Posterior vena cava (tissue), 2 donors: ENCODE results near the gene SGMS1. TPM values are rescaled to one million over a fixed set of nuclear protein-coding genes. Genes with fewer than 3 reads are reported as not detected.
"Not testable (repeated sequence)": the region's sequence is repeated elsewhere in the genome, so short reads cannot be mapped to it uniquely, and the experiment has no call there.

Experiments
- DNase-seq: peaks from one replicate; pipeline ENCODE4 v3.0.0-alpha.2; 2020; ENCODE audit warnings: low spot score
- intact Hi-C, 2 donors: fragments of 100-400 bp; cut with DNase I; formaldehyde crosslinking; loops; one replicate each; pipeline versions ENCODE4 v1.14.1 to v1.14.2; 2022 to 2023
- total RNA-seq, 2 donors: library from RNA; stranded (reverse); fragmentation: NEBNext Ultra II Directional; extraction: Animal tissue kit (Norgen Biotek cat#: 25700); gene quantifications; one replicate each; pipeline ENCODE4 v1.2.1, GENCODE V29; 2021
- donor health status: DM: yes; HTN: yes; CAD: no.
- donor health status: DM: yes; HTN: yes; CAD: no.

The SGMS1 gene
- total RNA-seq, 2 donors from 2014 or later: 33.7 to 37.5 TPM

DNA sequence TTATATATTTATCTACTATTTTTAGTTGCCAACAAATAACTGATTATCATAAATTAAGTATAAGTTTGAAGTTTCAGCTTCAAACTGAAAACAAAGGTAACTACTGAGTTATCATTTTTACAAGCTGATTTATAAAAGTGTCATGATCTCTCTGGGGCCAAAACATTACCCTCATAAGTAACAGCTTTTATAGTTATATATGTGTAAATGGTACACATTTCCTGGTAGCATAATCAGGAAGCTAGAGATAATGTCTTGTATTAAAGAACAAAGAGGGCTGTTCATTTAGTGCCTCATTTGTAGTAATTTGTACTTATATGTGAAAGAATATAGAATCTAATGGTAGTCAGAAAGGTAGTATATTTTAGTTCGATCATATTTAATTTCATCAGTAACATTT is 162.6 kb downstream of the SGMS1 start:
- intact Hi-C loops: no loop called here
- DNase-seq: no peak

DNA sequence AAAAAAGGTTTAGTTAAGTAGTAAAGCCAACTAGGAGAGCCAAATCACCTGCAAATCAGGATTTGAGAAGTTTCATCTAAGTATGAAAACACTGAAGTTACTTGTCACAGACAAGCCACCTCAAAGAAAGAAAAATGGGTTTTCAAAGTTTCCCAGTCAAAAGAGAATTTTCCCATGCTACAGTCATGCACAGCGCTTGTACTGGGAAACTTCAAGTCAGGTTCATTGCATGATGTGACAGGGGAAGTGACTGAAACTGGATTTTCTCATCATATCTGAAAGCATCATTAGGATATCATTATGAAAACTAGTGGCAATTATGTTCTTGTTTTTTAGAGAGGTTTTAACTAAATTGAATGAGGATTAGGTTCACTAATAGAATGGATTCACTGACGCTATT is 167.0 kb downstream of the SGMS1 start:
- no peak for DNase-seq
- intact Hi-C loops: no loop called here

DNA sequence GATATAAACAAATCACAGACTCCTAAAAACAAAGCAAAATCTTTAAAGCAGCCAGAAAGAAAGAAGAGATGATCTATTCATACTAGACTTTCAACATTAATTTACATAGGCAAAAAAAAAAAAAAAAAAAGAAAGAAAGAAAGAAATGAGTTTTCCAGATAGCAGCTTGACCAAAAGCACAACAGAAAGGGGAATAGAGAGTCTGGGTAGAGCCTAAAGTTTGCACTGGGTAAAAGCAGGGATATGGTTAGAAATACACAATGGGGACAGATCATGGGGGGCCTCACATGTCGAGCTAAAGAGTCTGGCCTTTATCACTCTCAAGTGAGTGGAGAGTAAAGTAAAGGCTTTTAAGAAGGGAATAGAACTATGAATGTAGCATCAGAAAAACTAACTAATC is 169.8 kb downstream of the SGMS1 start:
- intact Hi-C loops: no loop called here
- DNase-seq: no peak

DNA sequence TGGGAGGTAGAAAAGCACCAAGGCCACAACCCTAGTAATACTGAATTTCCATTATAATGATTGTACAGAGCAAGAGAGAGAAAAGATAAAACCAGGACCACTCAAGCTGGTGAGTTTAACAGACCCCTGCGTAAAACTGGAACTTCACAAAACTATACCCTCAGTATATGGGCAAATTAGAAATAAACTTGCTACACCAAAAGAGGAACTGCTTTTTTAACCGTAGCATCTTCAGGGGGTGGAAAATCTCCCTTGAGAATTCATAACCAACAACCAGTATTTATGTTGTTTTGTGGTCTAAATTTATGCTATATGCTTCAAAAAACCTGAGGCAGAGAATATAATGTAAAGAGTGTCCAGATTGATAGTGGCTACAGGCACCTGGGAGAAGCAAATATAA is 171.2 kb downstream of the SGMS1 start:
- intact Hi-C loops: no loop called here

DNA sequence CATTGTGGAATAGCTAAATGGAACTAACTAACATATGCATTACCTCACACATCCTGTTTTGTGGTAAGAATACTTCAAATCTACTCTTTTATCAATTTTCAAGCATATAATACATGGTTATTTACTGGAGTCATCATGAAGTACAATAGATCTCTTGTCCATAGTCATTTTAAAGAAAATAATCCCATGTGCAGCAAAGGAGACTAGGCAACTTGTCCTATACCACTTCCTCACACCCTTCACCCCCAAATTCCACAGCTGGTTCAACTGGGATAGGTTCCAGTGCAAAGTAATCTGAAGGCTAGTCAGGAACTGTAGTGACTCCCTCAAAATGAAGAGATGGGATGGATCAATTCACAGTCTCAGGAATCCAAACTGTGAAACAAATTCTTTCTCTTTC is 176.1 kb downstream of the SGMS1 start:
- DNase-seq: no peak
- intact Hi-C loops: no loop called here

More for the DNA sequence above, 171.2 kb downstream of the SGMS1 start:
- DNase-seq: no peak

DNA sequence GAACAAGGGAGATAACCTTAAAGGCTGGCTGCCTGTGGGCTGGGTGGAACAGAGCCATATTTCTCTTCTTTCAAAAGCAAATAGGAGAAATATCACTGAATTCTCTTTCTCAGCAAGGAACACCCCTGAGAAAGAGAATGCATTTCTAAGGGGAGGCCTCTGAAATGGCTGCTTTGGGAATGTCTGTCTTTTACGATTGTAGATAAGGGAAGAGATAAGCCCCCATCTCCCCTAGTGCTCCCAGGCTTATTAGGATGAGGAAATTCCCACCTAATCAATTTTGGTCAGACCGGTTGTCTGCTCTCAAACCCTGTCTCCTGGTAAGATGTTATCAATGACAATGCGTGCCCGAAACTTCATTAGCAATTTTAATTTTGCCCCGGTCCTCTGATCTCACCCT is 178.0 kb downstream of the SGMS1 start:
- intact Hi-C loops, DNase-seq: not testable (repeated sequence)

DNA sequence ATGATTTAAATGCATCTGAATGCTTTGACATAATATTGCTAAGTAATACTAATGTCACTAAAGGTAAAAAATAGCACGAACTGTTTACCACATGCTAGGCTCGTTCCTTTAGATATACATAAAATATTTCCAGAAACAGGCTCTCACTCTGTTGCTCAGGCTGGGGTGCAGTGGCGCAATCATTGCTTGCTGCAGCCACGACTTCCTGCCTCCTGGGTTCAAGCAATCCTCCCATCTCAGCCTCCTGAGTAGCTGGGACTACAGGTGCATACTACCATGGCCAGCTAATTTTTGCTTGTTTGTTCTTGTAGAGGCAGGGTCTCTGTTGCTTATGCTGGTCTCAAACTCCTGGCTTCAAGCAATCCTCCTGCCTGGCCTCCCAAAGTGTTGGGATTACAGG is 183.3 kb downstream of the SGMS1 start:
- DNase-seq: no peak
- intact Hi-C loops: no loop called here

DNA sequence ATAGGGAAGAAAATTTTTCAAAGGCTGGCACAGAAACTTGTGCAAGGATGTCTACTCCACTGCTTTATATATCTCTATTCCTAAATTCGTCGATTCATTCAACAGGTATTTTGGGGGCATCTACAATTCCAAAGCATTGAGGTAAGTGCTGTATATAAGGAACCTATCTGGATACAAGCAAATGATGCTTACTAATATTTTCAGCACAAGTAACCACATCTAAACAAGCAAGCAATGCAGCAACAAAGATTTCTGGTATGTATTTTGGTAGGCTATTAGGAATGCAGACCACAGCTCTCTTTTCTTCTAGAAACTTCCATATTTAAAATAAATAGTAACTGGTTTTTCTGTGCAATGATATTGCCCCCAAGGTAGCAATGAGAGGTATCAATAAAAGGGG is 183.9 kb downstream of the SGMS1 start:
- intact Hi-C loops: no loop called here
- no peak for DNase-seq

DNA sequence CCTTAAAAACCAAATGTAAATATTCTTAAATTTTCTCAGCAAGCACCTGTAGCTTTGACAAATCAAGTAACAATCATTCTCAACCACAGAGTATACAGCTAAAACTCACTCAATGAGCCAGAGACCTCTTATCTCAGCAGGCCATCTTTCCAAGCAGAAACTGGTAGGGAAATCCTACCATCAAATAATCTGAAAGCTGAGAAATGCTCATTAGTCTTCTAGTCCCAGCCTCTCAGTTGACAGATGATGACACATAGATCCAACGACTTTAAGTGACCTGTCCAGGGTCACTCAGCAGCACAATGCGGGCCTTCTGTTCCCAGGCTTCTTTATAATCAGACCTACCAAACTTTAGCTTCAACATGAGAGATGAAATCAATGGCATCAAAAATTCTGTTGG is 184.6 kb downstream of the SGMS1 start:
- no peak for DNase-seq
- intact Hi-C loops: no loop called here

DNA sequence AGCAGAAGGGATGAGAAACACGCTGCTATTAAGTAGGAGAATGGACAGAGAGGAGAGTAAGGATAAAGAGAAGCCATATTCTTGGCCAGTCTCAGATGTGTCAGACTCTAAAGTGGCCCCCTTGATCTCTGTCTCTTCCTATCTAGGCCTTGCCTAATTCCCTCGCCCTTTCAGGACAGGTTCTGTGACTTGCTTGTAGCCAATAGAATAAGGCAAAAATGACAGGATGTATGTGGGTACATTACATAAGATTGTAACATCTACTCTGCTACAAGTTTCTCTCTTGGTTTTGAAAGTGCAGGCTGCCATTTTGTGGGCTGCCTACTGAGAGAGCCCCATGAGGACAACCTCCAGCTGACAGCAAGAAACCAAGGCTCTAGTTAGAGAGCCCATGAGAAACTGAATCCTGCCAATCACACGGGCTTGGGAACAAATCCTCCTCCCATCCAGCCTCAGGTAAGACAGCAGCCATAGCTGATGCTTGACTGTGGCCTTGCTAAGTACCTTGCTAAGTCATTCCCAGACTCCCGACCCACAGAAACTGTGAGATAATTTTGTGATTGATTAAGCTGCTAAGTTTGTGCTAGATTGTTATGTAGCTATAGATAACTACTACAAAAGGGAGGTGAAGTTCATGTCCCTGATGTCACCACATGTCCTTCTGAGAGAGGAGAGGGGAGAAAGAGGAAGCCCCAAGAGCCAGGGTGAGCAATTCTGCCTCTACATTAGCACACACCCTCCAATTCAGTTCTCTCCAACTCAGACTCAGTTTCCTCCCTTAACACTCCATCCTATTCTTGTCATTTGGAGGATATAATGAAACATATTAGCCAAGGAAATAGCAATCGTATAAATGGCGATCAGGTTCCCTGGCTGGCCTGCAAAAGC is 185.5 kb downstream of the SGMS1 start:
- intact Hi-C loops: no loop called here
- DNase-seq: no peak

DNA sequence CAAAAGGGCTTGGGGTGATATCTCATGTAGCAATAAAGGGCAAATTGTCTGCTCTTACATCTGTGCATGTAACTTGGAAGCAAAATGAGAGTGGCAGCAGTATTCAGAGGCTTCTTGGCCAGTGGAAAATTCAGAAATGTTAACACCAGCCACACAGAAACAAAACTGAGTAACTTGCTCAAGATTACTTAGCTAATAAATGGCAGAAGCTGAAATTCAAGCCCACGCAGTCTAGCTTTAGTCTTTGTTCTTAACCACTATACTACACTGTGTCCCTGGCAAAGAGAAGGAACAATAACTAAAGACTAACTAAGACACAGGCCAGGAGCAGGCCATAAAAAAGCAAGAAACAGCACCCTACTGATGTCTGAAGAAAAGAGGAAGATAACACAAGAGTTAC is 186.5 kb downstream of the SGMS1 start:
- intact Hi-C loops: no loop called here
- no peak for DNase-seq

DNA sequence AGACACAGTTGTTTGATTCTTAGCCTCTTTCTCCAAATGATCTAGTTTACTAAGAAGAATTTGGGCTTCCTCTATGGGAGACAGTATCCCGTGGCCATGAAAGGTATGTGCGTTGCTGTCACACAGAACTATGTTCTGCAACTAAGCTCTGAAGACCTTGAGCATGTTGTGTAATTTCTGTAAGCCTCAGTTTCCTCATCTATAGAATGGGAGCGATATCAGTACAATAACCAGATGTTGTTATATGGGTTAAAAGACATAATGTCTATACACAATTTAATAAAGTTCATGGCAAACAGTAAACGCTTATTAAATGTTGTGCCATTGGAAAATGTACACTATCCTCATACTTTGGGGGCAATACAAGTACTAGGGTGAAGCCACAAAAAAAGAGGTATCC is 187.0 kb downstream of the SGMS1 start:
- DNase-seq: no peak
- intact Hi-C loops: no loop called here

DNA sequence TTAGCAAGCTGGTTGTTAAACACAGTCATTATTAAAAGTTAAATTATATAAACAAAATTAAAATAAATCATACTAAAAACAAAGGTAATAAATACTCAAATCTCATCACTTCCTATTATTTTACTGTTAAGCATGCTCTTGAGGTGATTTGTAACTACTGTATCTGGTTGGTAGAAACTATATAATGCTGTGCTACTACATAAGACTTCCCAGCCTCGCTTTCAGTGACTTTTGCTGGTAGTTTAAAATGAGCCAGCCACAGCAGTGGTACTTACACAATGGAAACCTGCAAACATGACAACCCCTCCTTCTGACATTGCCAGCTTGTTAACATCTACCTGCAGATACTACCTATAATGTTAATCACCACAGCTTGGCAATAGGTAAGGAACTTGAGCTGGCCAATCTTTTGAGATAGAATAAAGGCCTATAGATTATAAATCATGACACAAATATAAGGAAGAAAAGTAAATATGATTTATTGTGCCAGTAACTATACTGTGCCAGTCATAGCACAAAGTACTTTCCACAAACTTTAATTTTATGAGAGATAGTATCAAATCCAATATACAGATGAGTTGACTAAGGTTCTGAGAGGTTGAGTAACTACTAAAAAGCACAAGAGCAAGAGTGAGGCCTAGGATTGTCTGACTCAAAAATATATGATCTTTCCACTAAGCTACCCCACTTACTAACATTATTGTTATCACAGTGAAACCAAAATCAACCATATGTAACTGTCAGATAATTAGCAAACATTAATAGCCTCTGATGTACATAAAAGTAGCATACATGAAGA is 191.3 kb downstream of the SGMS1 start:
- no peak for DNase-seq
- intact Hi-C loops: no loop called here

DNA sequence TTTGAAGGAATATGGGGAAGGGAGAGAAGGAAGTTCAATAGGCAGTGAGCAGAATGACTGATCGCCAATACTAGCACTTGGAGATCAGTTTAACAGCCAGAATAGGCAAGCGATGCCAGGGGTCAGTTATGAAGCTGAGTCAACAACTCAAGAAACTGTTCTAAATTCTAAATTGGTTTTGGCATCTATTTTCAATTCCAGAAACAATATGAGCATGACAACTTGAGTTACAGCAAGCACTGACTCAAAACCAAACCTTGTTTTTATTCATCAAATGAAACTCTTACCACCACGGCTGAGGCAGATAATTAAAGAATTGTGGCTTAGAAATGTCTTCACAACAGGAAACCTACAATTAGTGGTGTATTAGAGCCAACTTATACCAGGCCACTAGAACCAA is 192.0 kb downstream of the SGMS1 start:
- no peak for DNase-seq
- intact Hi-C loops: no loop called here

DNA sequence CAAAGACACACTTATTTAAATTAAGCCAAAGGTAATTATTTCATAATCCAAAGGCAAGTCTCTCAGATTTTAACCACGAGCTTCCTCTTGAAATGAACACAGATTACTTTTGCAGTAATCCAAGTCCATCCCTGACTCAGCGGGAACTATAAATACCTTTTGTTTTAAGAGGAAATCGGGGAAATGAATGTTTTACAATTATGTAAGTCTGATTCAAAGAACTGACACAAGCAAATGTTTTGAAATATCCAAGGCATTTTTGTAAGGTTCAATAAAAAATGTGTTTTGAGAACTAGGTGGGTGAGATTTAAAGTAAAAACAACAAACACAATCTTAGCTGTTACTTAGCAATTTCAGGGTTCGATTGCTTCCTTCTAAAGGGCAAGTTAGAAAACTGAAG is 192.6 kb downstream of the SGMS1 start:
- DNase-seq: no peak

DNA sequence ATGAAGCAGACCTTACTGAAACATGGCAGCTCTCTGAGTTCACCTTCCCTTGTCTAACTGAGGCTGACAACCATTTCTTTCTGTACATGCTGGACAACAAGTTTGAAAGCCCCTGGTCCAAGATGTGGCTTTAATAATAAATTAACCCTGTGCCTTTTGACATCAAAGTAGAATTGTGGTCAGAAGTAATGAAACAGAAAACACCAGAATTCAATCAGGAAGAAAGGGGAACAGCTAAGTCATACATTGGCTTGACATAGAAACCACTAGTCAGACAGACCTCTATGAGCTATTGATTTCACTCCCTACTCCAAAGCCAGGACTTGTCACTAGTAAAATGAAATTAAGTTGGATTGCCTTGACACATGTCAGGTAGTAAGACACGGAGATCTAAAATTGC is 197.3 kb downstream of the SGMS1 start:
- DNase-seq: no peak
- intact Hi-C loops: no loop called here

More for the DNA sequence above, 192.6 kb downstream of the SGMS1 start:
- intact Hi-C loops: no loop called here

DNA sequence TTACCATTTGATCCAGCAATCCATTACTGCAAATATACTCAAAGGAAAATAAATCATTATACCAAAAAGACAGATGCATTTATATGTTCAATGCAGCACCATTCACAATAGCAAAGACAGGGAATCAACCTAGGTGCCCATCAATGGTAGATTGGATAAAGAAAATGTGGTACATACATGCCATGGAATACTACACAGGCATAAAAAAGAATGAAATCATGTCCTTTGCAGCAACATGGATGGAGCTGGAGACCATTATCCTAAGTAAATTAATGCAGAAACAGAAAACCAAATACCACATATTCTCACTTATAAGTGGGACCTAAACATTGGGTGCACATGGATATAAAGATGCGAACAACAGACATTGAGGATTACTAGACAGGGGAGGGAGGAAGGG is 198.5 kb downstream of the SGMS1 start:
- DNase-seq, intact Hi-C loops: not testable (repeated sequence)

DNA sequence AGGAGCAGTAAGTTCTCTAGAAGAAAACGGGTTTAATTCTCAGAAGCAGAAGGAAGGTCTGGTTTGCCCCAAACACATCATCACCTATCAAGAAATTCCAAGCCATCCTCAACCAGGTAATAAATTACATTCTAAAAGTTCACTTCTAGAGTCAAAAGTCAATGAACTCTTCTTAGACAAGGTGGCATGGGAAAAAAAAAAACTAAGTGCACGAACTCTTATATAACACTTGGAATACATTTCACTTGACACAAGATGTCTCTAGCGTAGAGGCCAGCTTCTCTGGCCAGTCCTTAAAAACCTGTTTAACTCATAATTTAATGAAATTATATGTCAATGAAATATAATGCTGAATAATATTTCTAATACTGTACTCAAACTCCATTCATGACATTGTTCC is 200.3 kb downstream of the SGMS1 start:
- intact Hi-C loops: no loop called here
- no peak for DNase-seq

DNA sequence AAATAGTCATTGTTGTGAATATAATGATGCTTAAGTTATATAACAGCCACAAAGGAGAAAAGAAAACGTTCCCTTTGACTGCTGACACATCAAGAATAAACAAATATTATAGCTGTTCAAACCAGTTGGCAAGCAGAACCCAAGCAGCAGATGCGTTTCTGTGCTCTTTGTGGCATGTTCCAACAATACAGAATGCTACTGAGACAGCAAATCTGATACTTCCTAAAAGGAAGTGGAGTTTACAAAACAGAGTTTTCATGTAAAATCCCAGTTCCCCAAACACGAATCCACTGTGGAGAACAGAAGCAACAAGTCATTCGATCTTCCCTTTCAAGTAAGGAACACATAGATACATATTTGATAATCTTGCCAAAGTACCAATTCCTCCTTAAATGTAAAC is 201.5 kb downstream of the SGMS1 start:
- DNase-seq: no peak
- intact Hi-C loops: no loop called here

DNA sequence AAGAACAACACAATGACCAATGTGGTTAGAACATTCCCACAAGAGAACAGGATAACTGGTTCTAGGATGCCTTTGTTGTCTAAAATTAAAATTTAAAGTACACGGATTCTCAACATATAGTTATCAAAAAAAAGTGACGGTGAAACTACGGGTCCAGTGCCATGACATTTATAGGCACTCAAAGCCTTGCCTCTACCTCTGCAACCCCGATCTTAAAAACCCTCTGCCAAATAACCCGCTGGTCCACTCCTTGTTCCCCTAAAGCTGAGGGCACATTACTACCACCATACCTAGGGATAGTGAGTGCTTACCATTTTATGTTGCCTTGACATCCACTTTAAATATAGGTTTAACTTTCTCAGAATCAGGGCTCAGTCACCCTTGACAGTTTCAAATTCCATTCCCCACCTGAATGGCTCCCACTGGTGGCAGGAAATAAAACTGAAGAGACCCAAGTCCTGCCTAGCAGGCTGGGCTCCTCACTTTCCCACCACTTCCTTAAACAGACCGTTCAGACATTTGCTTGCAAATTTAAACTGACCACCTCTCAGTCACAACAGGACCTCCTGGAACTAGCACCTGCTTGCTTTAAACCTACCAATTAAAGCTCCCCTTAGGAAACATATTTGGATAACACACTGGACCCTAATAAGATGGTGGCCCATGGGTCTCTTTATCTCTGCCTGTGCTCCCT is 202.6 kb downstream of the SGMS1 start:
- intact Hi-C loops: no loop called here

More for the DNA sequence above, 202.6 kb downstream of the SGMS1 start:
- DNase-seq: no peak
